Measurements from ENCODE around the gene ANXA6. TPM values are rescaled to one million over a fixed set of nuclear protein-coding genes. Genes with fewer than 3 reads are reported as not detected.

ANXA6 gene
- total and polyA plus RNA-seq, 9 of the 15 experiments (the other 6 are each of a cell fraction or from before 2014, with no cell fraction given), result 0.70 to 13.2 (median 8.3) TPM

GRCh38 chr5:151098768-151099121, 58.8 kb downstream of the ANXA6 start:
- in situ Hi-C loops (cut with MboI) (no loop called here), intact Hi-C loops (cut with micrococcal nuclease) (no loop called here)
- no peaks in the 10 kb centered on the region for H3K36me3 ChIP-seq (ENCODE audit: control insufficient read depth, insufficient read depth, low read length)
- no peaks in the 10 kb centered on the region for H3K79me2 ChIP-seq (ENCODE audit: control insufficient read depth, insufficient read depth, low read length)
- ChIA-PET CTCF (ENCODE audit: low intra/inter-chr PET ratio) (no interaction called here), POLR2A (interaction anchor here (0.8 to 2.4 kb wide), 5 partner anchors 9 to 27 kb away, joined by 3 to 11 read pairs (median 4); no protein-coding TSS in a partner anchor)
- BruUV-seq (replicated peaks), result no TSS peak
- WGBS (ENCODE audit: insufficient coverage, low coverage, missing lambda C conversion rate), result 28% methylated on average over 4 of the region's 4 CpGs
- H3K9me3 ChIP-seq (replicated peaks; ENCODE audit: control insufficient read depth, insufficient read depth, low read depth, low read length), result no peaks in the 10 kb centered on the region
- no peak overlapping the region for H3K27ac ChIP-seq (ENCODE audit: extremely low read depth, low read depth, low read length)
- H3K4me2 ChIP-seq (ENCODE audit: insufficient read depth, low read length), result no peak overlapping the region
- FAIRE-seq (no peak), ATAC-seq (no peak), DNase-seq (ENCODE audit: extremely low read depth in 1 of 4, low spot score in 3 of 4) (no peak)
- peak; percentile 37; the same call in 1 of the 2 replicates for TF ChIP-seq HMBOX1 (IDR thresholded peaks at IDR 0.05)
- 0 out of 2 replicates have a peak, but pooled peaks have one; percentile 15 for TF ChIP-seq ZKSCAN1 (IDR thresholded peaks at IDR 0.05; ENCODE audit: low read depth, low read length)
- TF ChIP-seq MTA1 (IDR thresholded peaks at IDR 0.05; ENCODE audit: borderline replicate concordance), result no peak
- H4K20me1 ChIP-seq (replicated peaks; ENCODE audit: control insufficient read depth, insufficient read depth, low read length), result no peaks in the 10 kb centered on the region
- no peaks in the 10 kb centered on the region for H3K27me3 ChIP-seq (ENCODE audit: control insufficient read depth in 2 of 2, insufficient read depth in 2 of 2, low read length in 2 of 2)
- no peaks in the 10 kb centered on the region for H3K9me1 ChIP-seq (ENCODE audit: control insufficient read depth, insufficient read depth, low read length)
- peak overlapping the region; percentile 57; the same call in 1 of the 2 replicates for H2AFZ ChIP-seq (ENCODE audit: low read depth, low read length)
- no peak overlapping the region for H3K9ac ChIP-seq (ENCODE audit: insufficient read depth in 1 of 2, low read depth in 2 of 2, low read length in 2 of 2)
- H3K4me3 ChIP-seq, result no peak overlapping the region
- peaks cover 44 to 69% of the 10 kb centered on the region in 2 experiments for H3K4me1 ChIP-seq (replicated peaks in 1 of 2; ENCODE audit: control insufficient read depth in 2 of 2, insufficient read depth in 2 of 2, low read length in 2 of 2)
